GM11168 (cell line): ENCODE results near the gene TDP2.
"Not testable (repeated sequence)": the region's sequence is repeated elsewhere in the genome, so short reads cannot be mapped to it uniquely, and the experiment has no call there.

Source experiments
- in situ Hi-C: fragments of 300-500 bp; cut with MboI; formaldehyde crosslinking; loops from one replicate; pipeline ENCODE4 v1.12.0; 2022; ENCODE audit warnings: low sequenced_read_pairs; ENCODE audit not compliant: unreplicated experiment

The TDP2 gene

GRCh38 chr6:24666641-24667377 lies at the start of gene TDP2, which contains the start of gene ACOT13:
TSS of gene TDP2 (minus strand) at chr6:24666899. CDS start at chr6:24666862, 37 bp downstream.
TSS of gene ACOT13 (plus strand) at chr6:24667077. CDS start at chr6:24667264, 187 bp downstream.
- in situ Hi-C loops = no loop called here

- in situ Hi-C loops = no loop called here
These were observed 44.0 kb upstream of the TDP2 start for GRCh38 chr6:24710519-24711303.

- in situ Hi-C loops = no loop called here
These were observed 42.5 kb upstream of the TDP2 start for GRCh38 chr6:24709014-24709711.

- in situ Hi-C loops = no loop called here
These were observed 41.9 kb upstream of the TDP2 start for GRCh38 chr6:24708612-24709011.

- in situ Hi-C loops = loop anchor here (5.0 kb wide), 1 partner anchor 117 kb away; no protein-coding TSS in a partner anchor
These were observed 37.8 kb upstream of the TDP2 start for GRCh38 chr6:24704468-24704867.

- in situ Hi-C loops = loop anchor here (5.0 kb wide), 1 partner anchor 116 kb away; no protein-coding TSS in a partner anchor
These were observed 36.1 kb upstream of the TDP2 start for GRCh38 chr6:24702720-24703282.

- in situ Hi-C loops = loop anchor here (5.0 kb wide), 1 partner anchor 112 kb away; no protein-coding TSS in a partner anchor
These were observed 33.0 kb upstream of the TDP2 start for GRCh38 chr6:24699521-24700359.

- in situ Hi-C loops = no loop called here
These were observed 29.4 kb upstream of the TDP2 start for GRCh38 chr6:24696097-24696496.

GRCh38 chr6:24695635-24696034 lies 28.9 kb upstream of the TDP2 start:
- in situ Hi-C loops = not testable (repeated sequence)

- in situ Hi-C loops = no loop called here
These were observed 27.5 kb upstream of the TDP2 start for GRCh38 chr6:24694198-24694597.

- in situ Hi-C loops = no loop called here
These were observed 26.3 kb upstream of the TDP2 start for GRCh38 chr6:24692848-24693592.

- in situ Hi-C loops = no loop called here
These were observed 25.7 kb upstream of the TDP2 start for GRCh38 chr6:24692415-24692814.

GRCh38 chr6:24692003-24692402 lies 25.3 kb upstream of the TDP2 start:
- in situ Hi-C loops = no loop called here

GRCh38 chr6:24691550-24691949 lies 24.9 kb upstream of the TDP2 start:
- in situ Hi-C loops = no loop called here

GRCh38 chr6:24690593-24690992 lies 23.9 kb upstream of the TDP2 start:
- in situ Hi-C loops = no loop called here

GRCh38 chr6:24689964-24690363 lies 23.3 kb upstream of the TDP2 start:
- in situ Hi-C loops = no loop called here

- in situ Hi-C loops = no loop called here
These were observed 20.2 kb upstream of the TDP2 start for GRCh38 chr6:24686946-24687345.

- in situ Hi-C loops = no loop called here
These were observed 19.7 kb upstream of the TDP2 start for GRCh38 chr6:24686408-24686807.
